ENCODE measurements around the gene PIGH.
"Not testable (repeated sequence)": the region's sequence is repeated elsewhere in the genome, so short reads cannot be mapped to it uniquely, and the experiment has no call there.

Gene PIGH

DNA sequence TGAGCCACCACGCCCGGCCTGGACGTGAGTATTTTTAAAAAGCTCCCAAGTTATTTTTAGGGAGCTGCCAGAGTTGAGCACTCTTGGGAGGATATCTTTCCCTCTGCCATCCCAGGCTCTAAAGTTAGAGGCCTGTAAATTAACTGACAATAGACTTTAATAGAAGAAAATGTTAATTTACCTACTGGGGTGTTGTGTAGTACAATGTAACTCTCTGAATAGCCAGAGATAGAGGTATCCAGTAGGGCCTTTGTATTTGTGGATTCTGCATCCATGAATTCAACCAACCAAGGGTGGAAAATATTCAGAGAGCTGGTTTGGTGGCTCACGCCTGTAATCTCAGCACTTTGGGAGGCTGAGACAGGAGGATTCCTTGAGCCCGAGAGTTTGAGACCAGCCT is 7.6 kb upstream of the PIGH start:
- Histone ChIP-seq H3K27me3 (replicated peaks; ENCODE audit: control insufficient read depth, insufficient read depth, low read length) (no peaks in the 10 kb centered on the region; the same call in 1 of the 2 replicates), H3K36me3 (ENCODE audit: control insufficient read depth, insufficient read depth, low read length) (no peaks in the 10 kb centered on the region), H3K4me3 (replicated peaks; ENCODE audit: low read depth, low read length) (no peak overlapping the region)
- TF ChIP-seq, protein P1, sequence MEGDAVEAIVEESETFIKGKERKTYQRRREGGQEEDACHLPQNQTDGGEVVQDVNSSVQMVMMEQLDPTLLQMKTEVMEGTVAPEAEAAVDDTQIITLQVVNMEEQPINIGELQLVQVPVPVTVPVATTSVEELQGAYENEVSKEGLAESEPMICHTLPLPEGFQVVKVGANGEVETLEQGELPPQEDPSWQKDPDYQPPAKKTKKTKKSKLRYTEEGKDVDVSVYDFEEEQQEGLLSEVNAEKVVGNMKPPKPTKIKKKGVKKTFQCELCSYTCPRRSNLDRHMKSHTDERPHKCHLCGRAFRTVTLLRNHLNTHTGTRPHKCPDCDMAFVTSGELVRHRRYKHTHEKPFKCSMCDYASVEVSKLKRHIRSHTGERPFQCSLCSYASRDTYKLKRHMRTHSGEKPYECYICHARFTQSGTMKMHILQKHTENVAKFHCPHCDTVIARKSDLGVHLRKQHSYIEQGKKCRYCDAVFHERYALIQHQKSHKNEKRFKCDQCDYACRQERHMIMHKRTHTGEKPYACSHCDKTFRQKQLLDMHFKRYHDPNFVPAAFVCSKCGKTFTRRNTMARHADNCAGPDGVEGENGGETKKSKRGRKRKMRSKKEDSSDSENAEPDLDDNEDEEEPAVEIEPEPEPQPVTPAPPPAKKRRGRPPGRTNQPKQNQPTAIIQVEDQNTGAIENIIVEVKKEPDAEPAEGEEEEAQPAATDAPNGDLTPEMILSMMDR (IDR thresholded peaks at IDR 0.05; ENCODE audit: insufficient read depth, low read length, poor library complexity, severe bottlenecking): no peak
- DNase-seq (ENCODE audit: extremely low read depth, insufficient read length): no peak

DNA sequence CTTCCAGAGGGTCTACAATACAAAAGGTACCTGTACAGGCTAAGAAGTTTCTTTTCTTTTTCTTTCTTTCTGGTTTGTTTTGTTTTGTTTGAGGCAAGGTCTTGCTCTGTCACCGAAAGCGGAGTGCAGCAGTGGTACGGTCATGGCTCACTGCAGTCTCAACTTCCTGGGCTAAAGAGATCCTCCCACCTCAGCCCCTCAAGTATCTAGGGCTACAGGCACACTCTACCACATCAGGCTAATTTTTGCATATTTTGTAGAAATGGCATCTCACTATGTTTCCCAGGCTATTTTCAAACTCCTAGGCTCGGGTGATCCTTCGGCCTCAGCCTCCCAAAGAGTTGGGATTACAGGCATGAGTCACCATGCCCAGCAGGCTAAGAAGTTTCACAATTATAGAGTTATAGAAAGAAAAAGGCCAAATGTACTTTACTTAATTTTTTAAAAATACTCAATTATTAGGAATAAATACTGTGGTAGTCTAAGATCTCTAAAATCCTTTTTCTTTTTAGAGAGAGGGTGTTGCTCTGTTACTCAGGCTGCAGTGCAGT is 3.0 kb upstream of the PIGH start:
- DNase-seq (ENCODE audit: extremely low read depth, insufficient read length): peak; percentile 41
- Histone ChIP-seq H3K27me3 (replicated peaks; ENCODE audit: control insufficient read depth, insufficient read depth, low read length) (no peaks in the 10 kb centered on the region), H3K36me3 (ENCODE audit: control insufficient read depth, insufficient read depth, low read length) (no peaks in the 10 kb centered on the region), H3K4me3 (replicated peaks; ENCODE audit: low read depth, low read length) (no peak overlapping the region)
- TF ChIP-seq, protein P1 (IDR thresholded peaks at IDR 0.05; ENCODE audit: insufficient read depth, low read length, poor library complexity, severe bottlenecking): no peak

DNA sequence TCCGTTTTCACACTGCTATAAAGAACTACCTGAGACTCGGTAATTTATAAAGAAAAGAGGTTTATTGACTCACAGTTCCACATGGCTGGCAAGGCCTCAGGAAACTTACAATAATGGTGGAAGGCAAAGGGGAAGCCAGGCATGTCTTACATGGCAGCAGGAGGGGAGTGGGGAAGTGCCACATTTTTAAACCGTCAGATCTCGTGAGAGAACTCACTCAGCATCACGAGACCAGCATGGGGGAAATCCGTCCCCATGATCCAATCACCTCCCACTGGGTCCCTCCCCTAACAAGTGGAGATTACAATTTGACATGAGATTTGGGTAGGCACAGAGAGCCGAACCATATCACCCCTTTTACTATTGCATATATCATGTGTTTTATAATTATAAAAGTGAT is 2.0 kb upstream of the PIGH start:
- Histone ChIP-seq H3K27me3 (replicated peaks; ENCODE audit: control insufficient read depth, insufficient read depth, low read length) (no peaks in the 10 kb centered on the region), H3K36me3 (ENCODE audit: control insufficient read depth, insufficient read depth, low read length) (no peaks in the 10 kb centered on the region), H3K4me3 (replicated peaks; ENCODE audit: low read depth, low read length) (no peak overlapping the region)
- TF ChIP-seq, protein P1 (IDR thresholded peaks at IDR 0.05; ENCODE audit: insufficient read depth, low read length, poor library complexity, severe bottlenecking): no peak
- no peak for DNase-seq (ENCODE audit: extremely low read depth, insufficient read length)

DNA sequence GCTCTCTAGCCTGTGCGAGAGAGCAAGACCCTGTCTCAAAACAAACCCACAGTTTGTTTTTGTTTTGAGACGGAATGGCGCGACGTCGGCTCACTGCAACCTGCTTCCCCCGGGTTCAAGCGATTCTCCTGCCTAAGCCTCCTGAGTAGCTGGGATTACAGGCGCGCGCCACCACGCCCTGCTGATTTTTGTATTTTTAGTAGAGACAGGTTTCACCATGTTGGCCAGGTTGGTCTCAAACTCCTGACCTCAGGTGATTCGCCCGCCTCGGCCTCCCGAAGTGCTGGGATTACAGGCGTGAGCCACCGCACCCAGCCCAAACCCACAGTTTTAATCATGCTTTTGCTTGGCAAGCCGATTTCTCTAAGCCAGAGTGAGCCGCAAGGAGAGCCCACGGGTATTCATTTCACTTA is 500 bp upstream of the PIGH start:
- H3K36me3 ChIP-seq (ENCODE audit: control insufficient read depth, insufficient read depth, low read length); DNase-seq (ENCODE audit: extremely low read depth, insufficient read length); H3K27me3 ChIP-seq (replicated peaks; ENCODE audit: control insufficient read depth, insufficient read depth, low read length): not testable (repeated sequence)
- peak overlapping the region; percentile 90 for H3K4me3 ChIP-seq (replicated peaks; ENCODE audit: low read depth, low read length)

DNA sequence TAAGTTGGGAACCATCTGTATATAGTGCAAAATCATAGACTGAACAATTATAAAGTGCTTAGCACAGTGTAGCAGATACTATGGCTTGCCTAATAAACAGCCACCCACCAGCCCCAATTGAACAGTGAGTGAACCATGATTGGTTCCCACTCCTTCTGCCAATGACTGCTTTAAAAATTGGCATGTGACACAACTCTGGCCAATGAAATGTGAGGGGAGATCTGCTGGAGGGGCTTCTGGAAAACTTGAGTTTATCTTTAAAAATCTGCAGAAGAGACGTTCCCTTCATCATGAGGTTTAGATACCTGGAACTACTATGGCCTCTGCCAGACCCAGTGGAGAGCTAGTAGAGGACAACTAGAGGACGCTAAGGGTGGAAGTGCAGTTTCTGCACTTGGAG is 4.7 kb downstream of the PIGH start:
- no peaks in the 10 kb centered on the region for H3K27me3 ChIP-seq (replicated peaks; ENCODE audit: control insufficient read depth, insufficient read depth, low read length)
- no peak for DNase-seq (ENCODE audit: extremely low read depth, insufficient read length)
- H3K36me3 ChIP-seq (ENCODE audit: control insufficient read depth, insufficient read depth, low read length): peaks cover 2% of the 10 kb centered on the region; the same call in 1 of the 2 replicates
- H3K4me3 ChIP-seq (replicated peaks; ENCODE audit: low read depth, low read length): no peak overlapping the region
- TF ChIP-seq, protein P1 (IDR thresholded peaks at IDR 0.05; ENCODE audit: insufficient read depth, low read length, poor library complexity, severe bottlenecking): no peak

DNA sequence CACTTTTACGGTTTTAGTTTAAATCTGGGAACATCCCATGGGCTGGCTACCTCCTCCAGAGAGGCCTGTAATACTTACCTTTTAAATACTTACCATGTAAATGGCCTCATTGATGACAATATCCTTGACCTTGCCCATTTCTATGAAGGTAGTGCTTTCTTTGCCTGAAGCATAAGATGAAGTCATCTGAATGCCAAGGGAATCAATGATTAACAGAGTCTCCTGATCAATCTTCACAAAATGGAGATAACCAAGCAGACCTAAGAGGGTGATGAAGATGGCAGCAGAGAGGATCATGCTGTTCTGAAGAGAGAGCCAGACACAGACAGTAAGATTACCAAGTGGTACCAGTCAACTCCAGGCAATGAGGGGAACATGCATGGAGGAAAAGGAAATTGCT is 6.4 kb downstream of the PIGH start:
- H3K36me3 ChIP-seq (ENCODE audit: control insufficient read depth, insufficient read depth, low read length); H3K27me3 ChIP-seq (replicated peaks; ENCODE audit: control insufficient read depth, insufficient read depth, low read length); H3K4me3 ChIP-seq (replicated peaks; ENCODE audit: low read depth, low read length); DNase-seq (ENCODE audit: extremely low read depth, insufficient read length): not testable (repeated sequence)

DNA sequence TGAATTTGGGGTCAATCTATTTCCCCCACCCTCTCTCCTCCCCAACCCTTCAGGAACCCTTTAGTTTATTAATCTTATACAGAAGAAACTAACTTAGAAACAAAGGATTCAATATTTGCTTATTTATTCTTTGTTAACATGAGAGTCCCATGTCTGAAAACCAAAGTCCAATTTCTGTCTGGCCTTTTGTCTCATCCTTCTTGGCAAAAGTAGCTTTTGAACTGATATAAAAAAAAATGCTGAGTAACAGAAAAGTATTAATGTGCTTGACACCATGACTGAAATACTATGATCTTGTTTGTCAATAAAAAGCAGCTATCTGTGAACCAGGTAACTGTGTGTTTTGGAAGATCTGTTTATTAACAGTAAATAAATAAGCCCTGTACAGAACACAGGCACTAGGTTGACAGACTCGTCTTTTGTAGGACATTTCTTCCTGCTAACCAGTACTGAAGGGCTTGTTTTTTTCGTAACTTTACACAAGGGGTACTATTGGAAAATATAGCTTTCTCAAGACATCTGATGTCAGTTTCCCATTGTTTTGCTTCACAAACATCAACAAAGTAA is 10.8 kb downstream of the PIGH start:
- H3K36me3 ChIP-seq (ENCODE audit: control insufficient read depth, insufficient read depth, low read length): peaks cover 4% of the 10 kb centered on the region
- H3K4me3 ChIP-seq (replicated peaks; ENCODE audit: low read depth, low read length): no peak overlapping the region
- DNase-seq (ENCODE audit: extremely low read depth, insufficient read length): no peak
- TF ChIP-seq, protein P1 (IDR thresholded peaks at IDR 0.05; ENCODE audit: insufficient read depth, low read length, poor library complexity, severe bottlenecking): no peak
- H3K27me3 ChIP-seq (replicated peaks; ENCODE audit: control insufficient read depth, insufficient read depth, low read length): no peaks in the 10 kb centered on the region
